HepG2 (cell line): ENCODE measurements around the gene RNF14. TPM values are rescaled to one million over a fixed set of nuclear protein-coding genes. Genes with fewer than 3 reads are reported as not detected.

ENCODE experiments used
- BRD4 ChIP-seq: sonication (generic); formaldehyde crosslinking; IDR thresholded peaks from 2 replicates; pipeline ENCODE4 v1.4.0; 2020; ENCODE audit warnings: missing genetic modification reagents
- EP300 ChIP-seq, 3 experiments: sonication (generic) in 1 of 3; formaldehyde crosslinking in 1 of 3; IDR thresholded peaks; 2 replicates each; pipeline versions ENCODE4 v1.5.1 to v1.6.1; 2011 to 2020; ENCODE audit warnings: low read depth in 2 of 3, low read length in 2 of 3, borderline replicate concordance in 1 of 3, improper control_type of control experiment in 1 of 3, mild to moderate bottlenecking in 1 of 3, missing genetic modification reagents in 1 of 3, moderate library complexity in 1 of 3
- FOSL2 ChIP-seq: sonication (generic); formaldehyde crosslinking; IDR thresholded peaks from 2 replicates; pipeline ENCODE4 v1.4.0; 2020; ENCODE audit warnings: missing genetic modification reagents
- FOXC1 ChIP-seq: sonication (generic); formaldehyde crosslinking; IDR thresholded peaks from 2 replicates; pipeline ENCODE4 v1.8.0; 2022; ENCODE audit warnings: mild to moderate bottlenecking, missing genetic modification reagents, borderline replicate concordance
- HMGA1 ChIP-seq: sonication (generic); formaldehyde crosslinking; conservative IDR thresholded peaks from 2 replicates; pipeline ENCODE4 v1.4.0; 2020; ENCODE audit warnings: missing genetic modification reagents
- HOXD1 ChIP-seq: sonication (generic); formaldehyde crosslinking; IDR thresholded peaks from 2 replicates; pipeline ENCODE4 v1.5.0; 2020; ENCODE audit warnings: missing genetic modification reagents
- NFIB ChIP-seq: sonication (generic); formaldehyde crosslinking; IDR thresholded peaks from 2 replicates; pipeline ENCODE4 v1.9.0; 2021; ENCODE audit warnings: missing genetic modification reagents, mild to moderate bottlenecking, borderline replicate concordance
- RELA ChIP-seq: sonication (generic); formaldehyde crosslinking; IDR thresholded peaks from 2 replicates; pipeline ENCODE4 v1.4.0; 2020; ENCODE audit warnings: missing genetic modification reagents
- SMC3 ChIP-seq: IDR thresholded peaks from 2 replicates; pipeline ENCODE4 v1.6.1; 2011; ENCODE audit warnings: low read length, improper control_type of control experiment
- STAT5B ChIP-seq: sonication (generic); formaldehyde crosslinking; IDR thresholded peaks from 2 replicates; pipeline ENCODE4 v1.4.0; 2020; ENCODE audit warnings: missing genetic modification reagents
- ZNF274 ChIP-seq: sonication (generic); formaldehyde crosslinking; IDR thresholded peaks from 2 replicates; pipeline ENCODE4 v1.5.1; 2020; ENCODE audit warnings: mild to moderate bottlenecking, missing genetic modification reagents
- ZNF597 ChIP-seq: sonication (generic); formaldehyde crosslinking; IDR thresholded peaks from 2 replicates; pipeline ENCODE4 v1.5.0; 2020; ENCODE audit warnings: missing genetic modification reagents
- polyA plus RNA-seq, 8 experiments: library from polyadenylated mRNA; depleted of rRNA in 3 of 8; stranded (reverse) in 7 of 8; unstranded in 1 of 8; fragments of >200 nt; fragmentation: Illumina TruSeq in 4 of 8; extraction: Trizol in 4 of 8; gene quantifications; 2 replicates each; pipeline versions ENCODE4 v1.2.1 to v1.2.3, GENCODE V29; 2011 to 2016; ENCODE audit warnings: low read depth in 4 of 8, missing spikeins in 1 of 8, mixed read lengths in 1 of 8; ENCODE audit not compliant: insufficient read depth in 1 of 8
- total RNA-seq, 5 experiments: library from RNA; depleted of rRNA; stranded (reverse); fragments of >200 nt; fragmentation: Illumina TruSeq; extraction: Trizol; gene quantifications; 2 replicates each; pipeline ENCODE4 v1.2.3, GENCODE V29; 2016; ENCODE audit warnings: low read depth in 1 of 5
- TF ChIP-seq, protein P1 (sequence below): sonication (generic); formaldehyde crosslinking; IDR thresholded peaks from 2 replicates; pipeline ENCODE4 v1.4.0; 2020; ENCODE audit warnings: missing genetic modification reagents
- TF ChIP-seq, protein P2 (sequence below): sonication (generic); formaldehyde crosslinking; IDR thresholded peaks from 2 replicates; pipeline ENCODE4 v1.4.0; 2020; ENCODE audit warnings: missing genetic modification reagents
- TF ChIP-seq, protein P3 (sequence below): sonication (generic); formaldehyde crosslinking; IDR thresholded peaks from 2 replicates; pipeline ENCODE4 v1.5.1; 2020; ENCODE audit warnings: mild to moderate bottlenecking, missing genetic modification reagents, moderate library complexity

RNF14 gene
- total and polyA plus RNA-seq, 2 of the 13 experiments (the other 11 are each of a cell fraction or from before 2014, with no cell fraction given): 11.3 to 28.1 TPM

GRCh38 chr5:142012792-142013388 lies 44.0 kb downstream of the RNF14 start, which contains the start of gene GNPDA1 (continued):
- TF ChIP-seq ZNF597 (CRISPR knock-in tag) (no peak), HMGA1 (no peak), ZNF274 (CRISPR knock-in tag) (peak; percentile 47; the same call in 1 of the 2 replicates), FOSL2 (CRISPR knock-in tag) (peak; percentile 77), EP300 (IDR thresholded peaks at IDR 0.05; ENCODE audit: low read depth in 2 of 2, low read length in 2 of 2) (no peak), EP300 (CRISPR knock-in tag; IDR thresholded peaks at IDR 0.05; ENCODE audit: borderline replicate concordance) (no peak), STAT5B (CRISPR knock-in tag) (no peak), RELA (CRISPR knock-in tag) (no peak), NFIB (CRISPR knock-in tag) (no peak), HOXD1 (CRISPR knock-in tag) (no peak), FOXC1 (CRISPR knock-in tag) (no peak), BRD4 (CRISPR knock-in tag) (0 out of 2 replicates have a peak, but pooled peaks have one; percentile 56), SMC3 (no peak)
- TF ChIP-seq, protein P1, sequence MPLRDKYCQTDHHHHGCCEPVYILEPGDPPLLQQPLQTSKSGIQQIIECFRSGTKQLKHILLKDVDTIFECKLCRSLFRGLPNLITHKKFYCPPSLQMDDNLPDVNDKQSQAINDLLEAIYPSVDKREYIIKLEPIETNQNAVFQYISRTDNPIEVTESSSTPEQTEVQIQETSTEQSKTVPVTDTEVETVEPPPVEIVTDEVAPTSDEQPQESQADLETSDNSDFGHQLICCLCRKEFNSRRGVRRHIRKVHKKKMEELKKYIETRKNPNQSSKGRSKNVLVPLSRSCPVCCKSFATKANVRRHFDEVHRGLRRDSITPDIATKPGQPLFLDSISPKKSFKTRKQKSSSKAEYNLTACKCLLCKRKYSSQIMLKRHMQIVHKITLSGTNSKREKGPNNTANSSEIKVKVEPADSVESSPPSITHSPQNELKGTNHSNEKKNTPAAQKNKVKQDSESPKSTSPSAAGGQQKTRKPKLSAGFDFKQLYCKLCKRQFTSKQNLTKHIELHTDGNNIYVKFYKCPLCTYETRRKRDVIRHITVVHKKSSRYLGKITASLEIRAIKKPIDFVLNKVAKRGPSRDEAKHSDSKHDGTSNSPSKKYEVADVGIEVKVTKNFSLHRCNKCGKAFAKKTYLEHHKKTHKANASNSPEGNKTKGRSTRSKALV (CRISPR knock-in tag): no peak
- TF ChIP-seq, protein P2, sequence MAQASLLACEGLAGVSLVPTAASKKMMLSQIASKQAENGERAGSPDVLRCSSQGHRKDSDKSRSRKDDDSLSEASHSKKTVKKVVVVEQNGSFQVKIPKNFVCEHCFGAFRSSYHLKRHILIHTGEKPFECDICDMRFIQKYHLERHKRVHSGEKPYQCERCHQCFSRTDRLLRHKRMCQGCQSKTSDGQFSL (CRISPR knock-in tag): 0 out of 2 replicates have a peak, but pooled peaks have one; percentile 30
- TF ChIP-seq, protein P3, sequence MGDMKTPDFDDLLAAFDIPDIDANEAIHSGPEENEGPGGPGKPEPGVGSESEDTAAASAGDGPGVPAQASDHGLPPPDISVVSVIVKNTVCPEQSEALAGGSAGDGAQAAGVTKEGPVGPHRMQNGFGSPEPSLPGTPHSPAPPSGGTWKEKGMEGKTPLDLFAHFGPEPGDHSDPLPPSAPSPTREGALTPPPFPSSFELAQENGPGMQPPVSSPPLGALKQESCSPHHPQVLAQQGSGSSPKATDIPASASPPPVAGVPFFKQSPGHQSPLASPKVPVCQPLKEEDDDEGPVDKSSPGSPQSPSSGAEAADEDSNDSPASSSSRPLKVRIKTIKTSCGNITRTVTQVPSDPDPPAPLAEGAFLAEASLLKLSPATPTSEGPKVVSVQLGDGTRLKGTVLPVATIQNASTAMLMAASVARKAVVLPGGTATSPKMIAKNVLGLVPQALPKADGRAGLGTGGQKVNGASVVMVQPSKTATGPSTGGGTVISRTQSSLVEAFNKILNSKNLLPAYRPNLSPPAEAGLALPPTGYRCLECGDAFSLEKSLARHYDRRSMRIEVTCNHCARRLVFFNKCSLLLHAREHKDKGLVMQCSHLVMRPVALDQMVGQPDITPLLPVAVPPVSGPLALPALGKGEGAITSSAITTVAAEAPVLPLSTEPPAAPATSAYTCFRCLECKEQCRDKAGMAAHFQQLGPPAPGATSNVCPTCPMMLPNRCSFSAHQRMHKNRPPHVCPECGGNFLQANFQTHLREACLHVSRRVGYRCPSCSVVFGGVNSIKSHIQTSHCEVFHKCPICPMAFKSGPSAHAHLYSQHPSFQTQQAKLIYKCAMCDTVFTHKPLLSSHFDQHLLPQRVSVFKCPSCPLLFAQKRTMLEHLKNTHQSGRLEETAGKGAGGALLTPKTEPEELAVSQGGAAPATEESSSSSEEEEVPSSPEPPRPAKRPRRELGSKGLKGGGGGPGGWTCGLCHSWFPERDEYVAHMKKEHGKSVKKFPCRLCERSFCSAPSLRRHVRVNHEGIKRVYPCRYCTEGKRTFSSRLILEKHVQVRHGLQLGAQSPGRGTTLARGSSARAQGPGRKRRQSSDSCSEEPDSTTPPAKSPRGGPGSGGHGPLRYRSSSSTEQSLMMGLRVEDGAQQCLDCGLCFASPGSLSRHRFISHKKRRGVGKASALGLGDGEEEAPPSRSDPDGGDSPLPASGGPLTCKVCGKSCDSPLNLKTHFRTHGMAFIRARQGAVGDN (CRISPR knock-in tag): peak; percentile 83
